ENCODE measurements around the gene NAT9.

NAT9 gene

DNA sequence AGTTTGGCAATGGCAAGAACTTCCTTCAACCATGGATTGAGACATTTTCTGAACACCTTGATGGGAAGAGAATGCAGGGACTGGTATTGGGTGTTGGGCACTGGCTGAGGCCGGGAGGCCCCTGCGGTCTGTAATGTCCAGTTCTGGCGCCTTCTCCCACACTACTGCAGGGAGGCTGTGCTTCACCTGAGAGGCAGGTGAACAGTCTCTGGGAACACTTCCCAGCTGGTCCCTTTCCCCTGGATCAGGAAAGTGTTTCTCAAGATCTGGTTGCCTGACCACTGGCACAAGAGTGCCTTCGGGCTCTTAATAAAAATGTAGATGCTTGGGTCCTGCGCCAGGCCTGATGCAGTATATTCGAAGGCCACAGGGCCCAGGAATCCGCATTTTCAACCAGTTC lies 28.5 kb upstream of the NAT9 start:
- DNase-seq: no peak

GRCh38 chr17:74803971-74804370 lies 27.8 kb upstream of the NAT9 start:
- no peak for DNase-seq

DNA sequence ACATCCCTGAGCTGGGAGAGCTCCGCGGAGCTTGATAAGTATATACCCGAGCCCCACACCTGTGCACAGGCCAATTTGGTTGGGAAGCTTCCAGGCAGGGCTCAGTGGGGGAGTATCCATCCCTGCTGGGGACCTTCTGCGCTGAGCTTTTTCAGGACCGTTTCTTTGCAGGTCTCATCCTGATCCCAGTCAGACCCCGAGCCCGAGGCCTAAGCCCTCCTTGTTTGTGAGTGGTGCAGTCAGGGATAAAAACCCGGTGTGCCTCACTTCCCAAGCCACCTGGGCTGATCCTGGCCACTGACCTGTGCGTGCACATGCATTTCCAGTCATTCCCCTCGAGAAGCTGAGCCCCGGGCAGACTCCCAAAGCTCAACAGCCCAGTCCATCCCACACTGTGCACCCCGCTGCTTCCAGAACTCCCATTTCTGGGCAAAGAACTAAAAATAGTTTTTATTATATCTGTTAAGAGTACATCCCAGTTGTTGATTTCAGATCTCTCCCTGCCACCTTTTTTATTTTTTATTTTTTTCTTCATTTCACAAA lies 27.3 kb upstream of the NAT9 start:
- DNase-seq: no peak

DNA sequence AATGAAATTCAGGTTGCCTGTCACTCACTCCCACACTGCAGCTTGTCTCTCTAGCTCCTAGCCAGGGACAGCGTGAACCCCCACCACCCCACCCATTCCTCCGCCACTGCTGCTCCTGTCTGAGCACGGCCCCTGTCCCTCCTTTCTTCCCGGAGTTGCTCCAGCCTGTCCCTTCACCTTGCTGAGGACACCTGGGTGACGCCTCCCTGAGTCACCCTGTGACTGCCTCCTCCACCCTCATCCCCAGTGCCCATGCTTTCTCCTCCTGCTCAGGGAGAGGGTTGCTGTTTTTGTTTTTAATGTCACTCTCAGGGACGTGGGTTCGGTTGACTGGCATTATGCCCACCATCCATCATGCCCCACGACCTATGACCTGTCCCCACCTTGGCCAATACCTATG lies 25.8 kb upstream of the NAT9 start:
- DNase-seq: no peak

DNA sequence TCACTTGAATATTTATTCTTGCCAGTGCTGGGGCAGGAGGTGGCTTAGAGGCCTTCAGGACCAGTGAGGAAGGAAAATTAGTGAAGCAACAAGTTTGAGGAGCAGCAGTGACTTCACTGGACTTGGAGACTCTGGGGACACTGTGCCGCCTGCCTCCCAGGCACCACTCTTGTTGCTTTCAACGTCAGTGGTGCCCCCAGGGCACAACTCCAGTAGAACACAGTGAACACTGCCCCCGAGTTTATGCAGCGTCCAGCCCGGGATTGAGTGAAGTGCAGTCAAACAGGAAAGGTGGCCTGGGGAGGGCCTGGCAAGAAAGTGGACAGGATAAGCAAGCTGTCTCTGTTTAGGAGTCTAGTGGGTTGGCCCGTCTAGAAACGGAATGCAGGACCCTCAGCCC lies 24.4 kb upstream of the NAT9 start:
- DNase-seq: no peak

DNA sequence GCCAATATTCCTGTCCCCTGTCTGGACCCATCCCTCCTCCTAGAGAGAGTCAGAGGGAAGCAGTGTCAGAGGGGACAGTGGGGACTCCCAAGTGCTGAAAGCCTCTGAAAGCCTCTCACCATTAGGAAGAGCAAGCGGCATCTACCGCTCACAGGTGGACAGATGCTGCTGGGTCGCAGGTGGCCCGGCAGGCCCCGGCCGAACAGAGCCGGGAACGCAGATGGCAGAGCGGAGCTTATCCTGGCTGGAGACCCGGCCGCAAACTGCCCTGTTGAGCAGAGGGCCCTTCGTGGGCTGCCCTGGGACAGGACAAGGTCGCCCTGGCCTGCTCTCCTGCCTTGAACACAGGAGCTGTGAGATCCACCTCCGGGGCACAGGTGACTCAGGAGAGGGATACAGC lies 23.0 kb upstream of the NAT9 start:
- no peak for DNase-seq

DNA sequence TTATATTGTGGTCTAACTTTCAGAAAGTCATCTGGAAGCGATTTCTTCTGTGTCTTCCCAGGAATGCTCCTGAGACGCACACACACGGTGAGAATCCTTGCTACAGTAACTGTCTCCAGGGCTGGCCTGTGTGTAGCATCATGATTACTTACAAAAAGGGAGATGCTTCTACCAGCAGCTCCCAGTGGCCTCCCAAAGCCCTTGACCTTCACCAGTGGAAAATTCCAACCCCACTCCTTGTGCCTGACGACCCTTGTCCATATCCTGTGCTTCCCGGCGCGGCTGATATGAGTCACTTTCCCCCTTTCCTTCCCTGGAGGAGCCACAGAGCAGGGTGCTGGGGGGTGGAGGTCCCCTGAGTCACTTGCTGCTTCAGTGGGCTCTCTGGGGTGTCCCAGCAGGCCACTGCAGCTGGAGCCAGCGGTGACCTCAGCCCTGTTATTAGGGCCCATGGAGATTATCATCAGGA lies 22.1 kb upstream of the NAT9 start:
- peak; percentile 74 for DNase-seq

DNA sequence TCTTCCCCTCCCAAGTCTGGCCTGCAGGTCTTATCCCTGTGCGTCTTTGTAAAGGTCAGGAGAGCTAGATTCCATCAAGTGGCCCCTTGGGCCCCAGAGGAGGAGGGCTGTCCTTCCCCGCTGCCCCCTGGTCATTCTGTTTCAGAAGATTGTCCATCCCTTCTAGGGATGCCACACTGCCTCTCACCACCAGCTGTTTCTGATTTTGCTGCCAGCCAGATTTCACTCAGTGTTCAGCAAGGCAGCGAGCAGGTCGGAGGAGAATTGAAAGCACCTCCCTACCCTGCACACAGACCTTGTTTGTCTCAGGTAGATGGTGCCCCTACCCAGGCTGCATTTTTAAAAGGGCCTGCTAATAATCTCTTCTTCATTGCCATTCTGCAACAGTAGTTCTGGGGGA lies 21.7 kb upstream of the NAT9 start:
- DNase-seq: no peak

GRCh38 chr17:74796866-74797265 lies 20.7 kb upstream of the NAT9 start:
- DNase-seq: no peak

GRCh38 chr17:74796211-74796610 lies 20.1 kb upstream of the NAT9 start:
- no peak for DNase-seq

- DNase-seq: no peak
These were observed 19.3 kb upstream of the NAT9 start for GRCh38 chr17:74795327-74796020.

DNA sequence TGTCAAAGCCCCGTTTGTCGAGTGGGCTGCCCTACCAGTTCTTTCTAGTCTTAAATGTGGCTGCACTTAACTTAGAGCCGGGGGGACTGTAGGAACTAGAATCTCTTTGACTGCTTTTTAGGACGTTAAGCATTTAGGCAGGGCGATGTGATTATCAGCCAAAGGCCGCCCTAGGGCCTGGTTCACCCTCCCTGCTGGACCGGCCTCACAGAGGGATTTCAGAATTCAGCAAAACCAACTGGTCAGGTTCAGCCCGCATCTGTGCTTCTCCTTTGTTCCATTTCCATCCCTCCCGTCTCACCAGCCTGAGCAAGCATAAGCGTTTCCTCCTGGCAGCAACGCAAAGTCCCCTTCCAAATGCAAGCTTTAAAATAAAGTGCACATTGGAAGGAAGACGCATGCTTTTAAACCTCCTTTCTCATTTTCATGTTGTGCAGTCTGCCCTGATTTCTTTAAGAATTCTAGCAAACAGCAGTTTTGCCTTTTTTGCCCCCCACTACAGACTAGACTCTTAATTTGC lies 16.5 kb upstream of the NAT9 start:
- DNase-seq: no peak

- no peak for DNase-seq
These were observed 14.3 kb upstream of the NAT9 start for GRCh38 chr17:74790161-74791058.

DNA sequence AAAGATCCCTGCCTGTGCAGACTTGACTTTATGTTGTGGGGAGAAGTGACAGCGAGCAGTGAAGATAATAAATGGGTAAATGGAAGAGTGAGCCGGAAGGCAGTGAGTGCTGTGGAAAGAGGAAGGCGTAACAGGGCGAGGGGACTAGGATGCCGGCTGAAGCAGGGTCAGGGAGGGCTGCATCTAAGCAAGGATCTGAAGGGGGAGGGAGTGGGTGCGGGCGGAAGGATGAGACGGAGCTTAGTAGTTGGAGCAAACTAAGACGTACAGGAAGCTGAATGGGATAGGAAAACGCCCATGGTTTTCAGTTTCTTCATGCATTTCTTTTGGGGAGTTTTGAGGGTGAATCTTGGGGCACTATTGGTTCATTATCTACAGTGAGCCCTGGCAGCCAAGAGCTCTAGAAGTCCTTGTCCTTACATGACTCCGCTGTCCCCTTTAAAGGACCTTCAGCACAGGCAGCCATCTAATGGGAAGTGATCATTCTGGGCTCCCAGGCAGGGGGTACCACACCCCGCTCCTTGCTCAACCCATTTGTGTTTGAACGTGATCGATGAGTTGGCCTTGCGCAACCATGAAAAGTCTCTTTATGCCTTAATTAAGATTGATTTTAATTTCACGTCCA lies 10.4 kb upstream of the NAT9 start:
- no peak for DNase-seq

DNA sequence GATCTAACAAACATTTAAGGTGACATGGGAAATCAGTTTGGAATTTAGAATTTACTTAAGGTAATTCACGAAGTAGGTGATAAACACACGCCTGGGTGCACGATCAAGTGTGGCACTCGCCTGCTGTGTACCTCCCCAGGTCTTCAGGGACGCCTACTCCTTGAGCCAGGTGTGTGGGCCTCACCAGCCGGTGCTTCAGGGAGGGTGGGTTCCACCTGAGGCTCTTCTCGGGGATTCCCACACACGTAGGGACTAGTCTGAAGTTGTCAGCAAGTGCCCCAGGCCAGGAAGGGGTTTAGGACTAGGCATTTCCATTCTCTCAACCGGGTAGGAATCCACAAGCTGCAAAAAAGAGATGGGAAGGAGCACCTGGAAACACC lies 9.8 kb upstream of the NAT9 start:
- no peak for DNase-seq

DNA sequence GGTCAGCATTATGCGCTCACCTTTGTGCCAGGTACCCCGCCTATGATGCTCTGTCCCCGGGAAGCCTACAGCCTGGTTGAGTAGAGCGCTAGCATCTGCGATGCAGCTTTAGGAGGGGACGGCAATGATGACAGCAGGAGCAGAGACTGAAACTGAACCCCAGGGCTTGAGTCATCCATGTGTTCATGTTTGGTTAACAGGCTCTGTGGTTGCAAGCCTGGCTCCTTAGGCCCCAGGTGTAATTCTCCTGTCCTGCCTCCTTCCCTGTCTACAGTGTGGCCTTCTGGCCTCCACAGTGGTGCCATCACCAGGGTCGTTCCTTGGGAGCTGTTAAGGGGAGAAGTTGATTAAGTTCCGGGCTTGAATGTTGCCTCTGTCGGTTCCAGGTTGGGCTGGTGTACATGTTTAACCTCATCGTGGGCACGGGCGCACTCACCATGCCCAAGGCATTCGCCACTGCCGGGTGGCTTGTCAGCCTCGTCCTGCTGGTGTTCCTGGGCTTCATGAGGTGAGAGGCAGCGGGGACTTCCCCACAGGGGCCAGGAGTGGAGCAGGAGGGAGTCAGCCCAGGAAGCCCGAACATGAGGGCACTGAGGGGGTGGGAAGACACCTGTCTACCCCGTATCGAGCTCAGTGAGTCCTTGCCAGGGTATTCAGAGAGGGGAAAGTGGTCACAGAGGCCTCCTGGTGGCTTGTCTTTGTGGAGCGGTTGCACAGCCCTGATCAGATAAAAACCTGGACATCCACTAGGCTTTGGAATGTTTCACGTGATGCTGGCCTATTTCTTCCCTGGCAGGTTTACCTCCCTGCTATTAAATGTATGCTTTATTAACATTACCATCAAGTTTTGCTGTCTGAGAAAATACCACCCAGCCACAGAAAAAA lies 9.2 kb upstream of the NAT9 start:
- no peak for DNase-seq

DNA sequence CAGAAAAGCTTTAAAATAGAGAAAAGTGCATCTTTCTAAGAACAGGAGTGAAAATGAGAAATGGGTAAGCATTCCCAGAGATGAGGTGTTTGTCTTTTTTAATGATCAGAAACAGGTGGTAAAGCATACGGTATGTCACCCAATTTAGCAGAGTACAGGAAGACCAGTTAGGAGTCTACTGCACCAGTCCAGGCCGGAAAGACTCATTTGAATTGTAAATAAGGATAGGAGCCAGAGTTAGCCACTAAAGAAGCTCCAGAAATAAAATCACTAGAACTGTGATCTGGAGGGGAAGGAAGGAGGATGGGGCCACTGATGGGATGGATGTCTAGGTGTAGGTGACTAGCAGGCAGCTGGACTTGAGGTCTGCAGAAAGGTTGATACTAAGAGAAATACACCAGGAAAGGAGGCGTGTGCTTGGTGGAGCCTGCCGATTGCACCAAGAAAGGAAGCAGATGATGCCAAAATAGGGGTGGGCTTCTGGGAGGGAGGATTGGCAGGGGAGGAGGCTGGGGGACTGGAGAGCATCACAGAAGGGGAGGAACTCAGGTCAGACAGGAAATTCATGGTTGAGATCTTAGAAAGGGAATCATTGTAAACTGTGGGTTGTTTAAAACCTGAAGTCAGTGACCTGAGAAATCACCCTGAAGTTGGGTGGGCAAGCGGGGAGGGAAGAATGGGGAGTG lies 8.1 kb upstream of the NAT9 start:
- no peak for DNase-seq

DNA sequence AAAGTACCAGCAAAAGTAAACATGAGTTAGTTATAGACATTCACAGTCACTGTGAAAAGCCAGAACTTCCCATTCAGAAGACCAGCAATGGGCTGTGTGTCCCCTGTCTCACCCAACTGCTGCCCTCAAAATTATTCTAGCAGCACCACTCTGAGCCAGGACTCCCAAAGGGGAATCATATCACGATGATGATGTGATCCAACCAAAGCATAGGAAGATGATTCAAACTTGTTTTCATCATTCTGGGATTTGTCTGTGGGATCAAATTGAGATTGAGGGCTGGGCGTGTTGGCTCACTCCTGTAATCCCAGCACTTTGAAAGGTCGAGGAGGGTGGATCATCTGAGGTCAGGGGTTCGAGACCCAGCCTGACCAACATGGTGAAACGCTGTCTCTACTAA lies 6.4 kb upstream of the NAT9 start:
- no peak for DNase-seq

- DNase-seq: no peak
These were observed 4.5 kb upstream of the NAT9 start for GRCh38 chr17:74780443-74781238.

GRCh38 chr17:74779948-74780400 lies 3.8 kb upstream of the NAT9 start:
- DNase-seq: no peak

DNA sequence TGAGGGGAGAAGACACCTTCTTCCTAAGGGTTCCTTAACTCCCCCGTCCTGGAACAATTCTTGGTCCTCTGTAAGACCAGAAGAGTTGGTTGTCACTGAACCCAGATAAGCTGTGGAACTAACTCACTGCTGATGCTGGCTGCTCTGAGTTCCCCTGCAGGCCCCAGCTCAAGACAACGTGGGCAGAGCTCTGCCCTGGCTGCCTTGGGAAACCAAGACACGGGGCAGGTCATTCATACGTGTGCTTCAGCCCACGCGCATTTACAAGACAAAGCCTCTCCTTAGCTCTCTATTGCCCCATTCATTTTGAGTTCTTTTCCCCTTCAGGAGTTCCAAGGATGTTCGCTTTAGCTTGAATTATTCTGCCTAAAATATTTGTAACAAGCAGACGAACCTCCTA lies 3.4 kb upstream of the NAT9 start:
- DNase-seq: no peak

Measured in fibroblast of skin of right quadriceps (primary cell).